NCI-H510A (cell line): Measurements from ENCODE around the gene PLD4.

ENCODE experiments used
- DNase-seq: peaks from one replicate; lab custom pipeline; 2025; lab: John Stamatoyannopoulos, UW

The PLD4 gene

GRCh38 chr14:104956290-104956890 lies 31.7 kb downstream of the PLD4 start:
- DNase-seq, result no peak

- DNase-seq, result no peak
Measured at GRCh38 chr14:104957146-104958113, 32.8 kb downstream of the PLD4 start.

- DNase-seq, result no peak
Measured at GRCh38 chr14:104964546-104964945, 39.9 kb downstream of the PLD4 start.

GRCh38 chr14:104965561-104966231 lies 41.0 kb downstream of the PLD4 start:
- no peak for DNase-seq

GRCh38 chr14:104966261-104966865 lies 41.7 kb downstream of the PLD4 start:
- DNase-seq, result no peak

- DNase-seq, result no peak
Measured at GRCh38 chr14:104966981-104967385, 42.3 kb downstream of the PLD4 start.

GRCh38 chr14:104967386-104968152 lies 42.9 kb downstream of the PLD4 start:
- DNase-seq, result peak; percentile 25

- peak; percentile 47 for DNase-seq
Measured at GRCh38 chr14:104968153-104968527, 43.5 kb downstream of the PLD4 start.

GRCh38 chr14:104968541-104969401 lies 44.1 kb downstream of the PLD4 start:
- no peak for DNase-seq

- DNase-seq, result no peak
Measured at GRCh38 chr14:104969741-104970230, 45.1 kb downstream of the PLD4 start.

GRCh38 chr14:104970231-104971068 lies 45.8 kb downstream of the PLD4 start:
- DNase-seq, result no peak

GRCh38 chr14:104971447-104972240 lies 47.0 kb downstream of the PLD4 start:
- DNase-seq, result no peak

GRCh38 chr14:104972301-104973134 lies 47.8 kb downstream of the PLD4 start:
- DNase-seq, result peak; percentile 57

- no peak for DNase-seq
Measured at GRCh38 chr14:104973135-104973384, 48.4 kb downstream of the PLD4 start.

- no peak for DNase-seq
Measured at GRCh38 chr14:104973385-104974145, 48.9 kb downstream of the PLD4 start.

- DNase-seq, result no peak
Measured at GRCh38 chr14:104974146-104974541, 49.5 kb downstream of the PLD4 start.

- DNase-seq, result no peak
Measured at GRCh38 chr14:104974665-104975390, 50.1 kb downstream of the PLD4 start.
